KMS-11 (cell line): ENCODE data around the gene ACAP3.

ENCODE experiments used
- H2AFZ ChIP-seq: fragments of 200-600 bp; sonication (generic); 2 replicates; pipeline ENCODE4 v1.6.1; 2016; ENCODE audit warnings: antibody characterized with exemption, mixed run types, low read depth
- H3K27ac ChIP-seq: fragments of 200-600 bp; sonication (generic); 2 replicates; pipeline ENCODE4 v1.6.1; 2016; ENCODE audit warnings: mild to moderate bottlenecking, mixed run types
- H3K27me3 ChIP-seq: fragments of 200-600 bp; sonication (generic); 2 replicates; pipeline ENCODE4 v1.6.1; 2017; ENCODE audit warnings: mild to moderate bottlenecking, low read depth, mixed run types, moderate library complexity; ENCODE audit not compliant: insufficient read depth
- H3K36me3 ChIP-seq: fragments of 200-600 bp; sonication (generic); 2 replicates; pipeline ENCODE4 v1.6.1; 2017; ENCODE audit warnings: mild to moderate bottlenecking, mixed run types; ENCODE audit not compliant: insufficient read depth
- H3K4me1 ChIP-seq: fragments of 200-600 bp; sonication (generic); 2 replicates; pipeline ENCODE4 v1.6.1; 2016; ENCODE audit warnings: mild to moderate bottlenecking, low read depth, mixed run types; ENCODE audit not compliant: poor library complexity, severe bottlenecking
- H3K4me2 ChIP-seq: fragments of 200-600 bp; sonication (generic); 2 replicates; pipeline ENCODE4 v1.7.0; 2016; ENCODE audit warnings: mild to moderate bottlenecking, mixed run types
- H3K4me3 ChIP-seq: fragments of 200-600 bp; sonication (generic); IDR thresholded peaks from 2 replicates; pipeline ENCODE4 v1.6.1; 2017; ENCODE audit warnings: low read depth, low read length, mixed read lengths; ENCODE audit not compliant: insufficient read depth
- H3K79me2 ChIP-seq: fragments of 200-600 bp; sonication (generic); 2 replicates; pipeline ENCODE4 v1.6.1; 2016; ENCODE audit warnings: low read depth, mixed run types; ENCODE audit not compliant: insufficient read depth
- H3K9ac ChIP-seq: fragments of 200-600 bp; sonication (generic); 2 replicates; pipeline ENCODE4 v1.6.1; 2016; ENCODE audit warnings: mild to moderate bottlenecking, mixed run types
- H4K20me1 ChIP-seq: fragments of 200-600 bp; sonication (generic); 2 replicates; pipeline ENCODE4 v1.6.1; 2016; ENCODE audit warnings: mild to moderate bottlenecking, mixed run types; ENCODE audit not compliant: insufficient read depth
- CTCF ChIP-seq: fragments of 200-600 bp; sonication (generic); conservative IDR thresholded peaks from 2 replicates; pipeline ENCODE4 v1.6.1; 2017; ENCODE audit warnings: low read depth, mild to moderate bottlenecking, antibody characterized with exemption, low read length, moderate library complexity, mixed read lengths

Gene ACAP3

GRCh38 chr1:1284221-1285101 is 23.3 kb downstream of the ACAP3 start:
- no peak overlapping the region for H3K9ac ChIP-seq
- H3K4me1 ChIP-seq = peaks cover 3% of the 10 kb centered on the region
- no peaks in the 10 kb centered on the region for H4K20me1 ChIP-seq
- H3K36me3 ChIP-seq = no peaks in the 10 kb centered on the region
- no peak overlapping the region for H3K4me3 ChIP-seq
- peaks cover 35% of the 10 kb centered on the region for H3K27me3 ChIP-seq
- H3K27ac ChIP-seq = no peak overlapping the region
- TF ChIP-seq CTCF = no peak
- no peak overlapping the region for H3K4me2 ChIP-seq
- no peaks in the 10 kb centered on the region for H3K79me2 ChIP-seq
- H2AFZ ChIP-seq = no peak overlapping the region

GRCh38 chr1:1283821-1284220 is 23.9 kb downstream of the ACAP3 start:
- Histone ChIP-seq H3K4me2 (no peak overlapping the region), H3K27me3 (peaks cover 35% of the 10 kb centered on the region), H4K20me1 (no peaks in the 10 kb centered on the region), H3K36me3 (no peaks in the 10 kb centered on the region), H3K79me2 (no peaks in the 10 kb centered on the region), H3K9ac (no peak overlapping the region), H3K27ac (no peak overlapping the region), H3K4me3 (no peak overlapping the region), H2AFZ (no peak overlapping the region), H3K4me1 (peaks cover 3% of the 10 kb centered on the region)
- TF ChIP-seq CTCF = no peak

DNA sequence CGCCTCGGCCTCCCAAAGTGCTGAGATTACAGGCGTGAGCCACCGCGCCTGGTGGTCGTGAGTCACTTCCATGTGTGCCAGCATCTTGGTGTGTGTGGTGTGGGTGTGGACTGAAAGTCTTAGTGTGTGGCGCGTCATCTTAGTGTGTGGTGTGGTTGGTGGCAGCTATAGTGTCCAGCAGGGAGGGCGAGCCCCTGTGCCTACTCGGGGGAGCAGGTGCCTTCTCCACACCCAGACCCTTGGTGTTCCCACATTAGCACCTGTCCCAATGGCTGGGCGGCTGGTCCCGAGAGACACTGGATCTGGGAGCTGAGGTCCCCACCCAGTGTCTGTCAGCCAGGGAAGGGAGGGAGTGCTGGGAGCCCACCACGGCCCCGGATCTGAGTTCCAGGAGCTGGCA is 24.7 kb downstream of the ACAP3 start:
- Histone ChIP-seq H3K36me3 (no peaks in the 10 kb centered on the region), H3K4me3 (no peak overlapping the region), H4K20me1 (no peaks in the 10 kb centered on the region), H3K27ac (no peak overlapping the region), H3K9ac (no peak overlapping the region), H2AFZ (no peak overlapping the region), H3K79me2 (no peaks in the 10 kb centered on the region), H3K4me1 (peaks cover 3% of the 10 kb centered on the region), H3K27me3 (peaks cover 35% of the 10 kb centered on the region), H3K4me2 (no peak overlapping the region)
- TF ChIP-seq CTCF = no peak

DNA sequence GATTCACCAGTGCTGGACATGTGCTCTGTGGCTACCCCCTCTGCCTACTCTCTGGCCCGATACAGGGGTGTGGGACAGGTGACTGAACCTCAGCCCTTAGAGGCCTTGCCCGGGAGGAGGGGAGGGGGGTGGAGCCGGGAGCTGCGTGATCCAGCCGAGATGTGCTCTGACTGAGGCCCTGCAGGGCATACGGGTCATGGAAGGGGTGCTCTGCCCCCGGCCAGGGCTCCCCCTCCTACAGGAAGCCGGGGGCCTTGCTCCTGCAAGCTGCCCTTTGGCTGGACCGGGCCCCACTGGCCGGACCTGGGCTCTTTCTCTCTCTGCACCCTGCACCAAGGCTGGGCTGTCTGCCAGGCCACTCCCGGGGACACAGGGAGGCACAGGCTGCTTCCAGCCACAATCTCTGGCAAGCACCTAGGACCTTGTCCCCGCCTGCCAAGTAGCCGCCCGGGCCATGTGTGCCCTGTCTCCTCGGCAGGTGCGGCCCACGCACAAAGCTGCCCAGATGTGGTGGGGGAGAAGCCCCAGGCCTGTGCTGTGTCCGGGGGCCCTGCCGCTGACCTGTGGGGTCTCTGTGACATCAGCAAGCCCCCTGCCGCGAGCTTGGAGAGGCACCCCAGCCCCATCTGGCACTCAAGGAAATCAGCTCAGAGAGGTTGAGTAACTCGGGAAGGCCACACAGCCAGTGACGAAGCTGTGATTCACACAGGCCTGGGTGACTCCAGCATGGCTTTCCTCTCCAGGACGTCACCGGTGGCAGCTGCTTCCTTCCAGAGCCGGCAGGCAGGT is 26.0 kb downstream of the ACAP3 start:
- H3K9ac ChIP-seq = no peak overlapping the region
- H3K4me2 ChIP-seq = no peak overlapping the region

More for the DNA sequence above, 26.0 kb downstream of the ACAP3 start:
- no peaks in the 10 kb centered on the region for H3K36me3 ChIP-seq
- no peak overlapping the region for H3K4me3 ChIP-seq
- no peaks in the 10 kb centered on the region for H4K20me1 ChIP-seq
- H2AFZ ChIP-seq = no peak overlapping the region
- H3K4me1 ChIP-seq = peaks cover 3% of the 10 kb centered on the region
- TF ChIP-seq CTCF = no peak
- no peak overlapping the region for H3K27ac ChIP-seq
- H3K79me2 ChIP-seq = no peaks in the 10 kb centered on the region
- peaks cover 24% of the 10 kb centered on the region for H3K27me3 ChIP-seq
